ENCODE data around the gene GPAT2.
"Not testable (repeated sequence)": the region's sequence is repeated elsewhere in the genome, so short reads cannot be mapped to it uniquely, and the experiment has no call there.

Gene GPAT2

GRCh38 chr2:96022701-96023447 lies 11.8 kb downstream of the GPAT2 start:
- H2BK12ac ChIP-seq (ENCODE audit: low read length in 2 of 2); H3K9ac ChIP-seq (ENCODE audit: low read length); H3K27ac ChIP-seq (ENCODE audit: low read length, poor library complexity, severe bottlenecking); H4K8ac ChIP-seq (ENCODE audit: low read length); H3K23ac ChIP-seq (ENCODE audit: low read length in 2 of 2); H3K4me3 ChIP-seq (ENCODE audit: insufficient read depth in 1 of 2, low read depth in 1 of 2, low read length in 2 of 2); H3K4me1 ChIP-seq (ENCODE audit: control insufficient read depth, insufficient read depth, low read depth, low read length); H2BK5ac ChIP-seq (ENCODE audit: low read depth, low read length, poor library complexity, severe bottlenecking); H3K4me2 ChIP-seq (ENCODE audit: low read length, poor library complexity, severe bottlenecking); H3K27me3 ChIP-seq (ENCODE audit: control insufficient read depth in 1 of 2, insufficient read depth in 1 of 2, low read length in 2 of 2); H3K79me1 ChIP-seq (replicated peaks; ENCODE audit: low read length, poor library complexity, severe bottlenecking); H2AK5ac ChIP-seq (ENCODE audit: low read length, severe bottlenecking); H3K4ac ChIP-seq (ENCODE audit: low read depth in 1 of 2, low read length in 2 of 2); H3K9me3 ChIP-seq (ENCODE audit: control insufficient read depth, low read length); H3K18ac ChIP-seq (ENCODE audit: low read depth in 1 of 2, low read length in 2 of 2); H3K36me3 ChIP-seq (ENCODE audit: control insufficient read depth in 1 of 2, insufficient read depth in 2 of 2, low read depth in 1 of 2, low read length in 2 of 2); H2AFZ ChIP-seq (ENCODE audit: low read depth, low read length); H3K14ac ChIP-seq (ENCODE audit: low read length in 2 of 2); H2BK120ac ChIP-seq (ENCODE audit: low read depth, low read length): not testable (repeated sequence)
- peak overlapping the region; percentile 48 for H2BK15ac ChIP-seq (ENCODE audit: low read depth, poor library complexity, severe bottlenecking)
- 74% methylated on average over 9 of the region's 19 CpGs for WGBS
- H4K91ac ChIP-seq (ENCODE audit: low read length), result peak overlapping the region; percentile 27
- DNase-seq, result peak; percentile 77

GRCh38 chr2:96022126-96022525 lies 12.6 kb downstream of the GPAT2 start:
- 89% methylated on average over 7 of the region's 7 CpGs for WGBS
- not testable (repeated sequence) for H2BK15ac ChIP-seq (ENCODE audit: low read depth, poor library complexity, severe bottlenecking); H3K9ac ChIP-seq (ENCODE audit: low read length); H3K23ac ChIP-seq (ENCODE audit: low read length in 2 of 2); H3K4me3 ChIP-seq (ENCODE audit: insufficient read depth in 1 of 2, low read depth in 1 of 2, low read length in 2 of 2); H4K8ac ChIP-seq (ENCODE audit: low read length); H3K9me3 ChIP-seq (ENCODE audit: control insufficient read depth, low read length); H3K14ac ChIP-seq (ENCODE audit: low read length in 2 of 2); H3K4me1 ChIP-seq (ENCODE audit: control insufficient read depth, insufficient read depth, low read depth, low read length); DNase-seq; H2AFZ ChIP-seq (ENCODE audit: low read depth, low read length); H3K27ac ChIP-seq (ENCODE audit: low read length, poor library complexity, severe bottlenecking); H3K4me2 ChIP-seq (ENCODE audit: low read length, poor library complexity, severe bottlenecking); H2BK12ac ChIP-seq (ENCODE audit: low read length in 2 of 2); H4K91ac ChIP-seq (ENCODE audit: low read length); H2AK5ac ChIP-seq (ENCODE audit: low read length, severe bottlenecking); H3K4ac ChIP-seq (ENCODE audit: low read depth in 1 of 2, low read length in 2 of 2); H3K79me1 ChIP-seq (replicated peaks; ENCODE audit: low read length, poor library complexity, severe bottlenecking); H3K27me3 ChIP-seq (ENCODE audit: control insufficient read depth in 1 of 2, insufficient read depth in 1 of 2, low read length in 2 of 2); H2BK5ac ChIP-seq (ENCODE audit: low read depth, low read length, poor library complexity, severe bottlenecking); H3K36me3 ChIP-seq (ENCODE audit: control insufficient read depth in 1 of 2, insufficient read depth in 2 of 2, low read depth in 1 of 2, low read length in 2 of 2); H2BK120ac ChIP-seq (ENCODE audit: low read depth, low read length); H3K18ac ChIP-seq (ENCODE audit: low read depth in 1 of 2, low read length in 2 of 2)

- WGBS, result 92% methylated on average over 2 of the region's 4 CpGs
Measured at GRCh38 chr2:96021142-96021541, 13.6 kb downstream of the GPAT2 start.

GRCh38 chr2:96019909-96020590 lies 14.7 kb downstream of the GPAT2 start:
- not testable (repeated sequence) for H2BK120ac ChIP-seq (ENCODE audit: low read depth, low read length); H2AK5ac ChIP-seq (ENCODE audit: low read length, severe bottlenecking); H3K23ac ChIP-seq (ENCODE audit: low read length in 2 of 2); H2BK12ac ChIP-seq (ENCODE audit: low read length in 2 of 2); H3K9me3 ChIP-seq (ENCODE audit: control insufficient read depth, low read length); H3K18ac ChIP-seq (ENCODE audit: low read depth in 1 of 2, low read length in 2 of 2); H3K4me2 ChIP-seq (ENCODE audit: low read length, poor library complexity, severe bottlenecking); H3K4ac ChIP-seq (ENCODE audit: low read depth in 1 of 2, low read length in 2 of 2); H3K27ac ChIP-seq (ENCODE audit: low read length, poor library complexity, severe bottlenecking); H3K36me3 ChIP-seq (ENCODE audit: control insufficient read depth in 1 of 2, insufficient read depth in 2 of 2, low read depth in 1 of 2, low read length in 2 of 2); H3K14ac ChIP-seq (ENCODE audit: low read length in 2 of 2); H3K4me3 ChIP-seq (ENCODE audit: insufficient read depth in 1 of 2, low read depth in 1 of 2, low read length in 2 of 2); H3K4me1 ChIP-seq (ENCODE audit: control insufficient read depth, insufficient read depth, low read depth, low read length); DNase-seq; H3K9ac ChIP-seq (ENCODE audit: low read length); H2BK15ac ChIP-seq (ENCODE audit: low read depth, poor library complexity, severe bottlenecking); H3K79me1 ChIP-seq (replicated peaks; ENCODE audit: low read length, poor library complexity, severe bottlenecking); H4K91ac ChIP-seq (ENCODE audit: low read length); H2BK5ac ChIP-seq (ENCODE audit: low read depth, low read length, poor library complexity, severe bottlenecking); H2AFZ ChIP-seq (ENCODE audit: low read depth, low read length); H4K8ac ChIP-seq (ENCODE audit: low read length); H3K27me3 ChIP-seq (ENCODE audit: control insufficient read depth in 1 of 2, insufficient read depth in 1 of 2, low read length in 2 of 2)
- WGBS, result 89% methylated on average over 1 of the region's 9 CpGs

More at GRCh38 chr2:96021142-96021541, 13.6 kb downstream of the GPAT2 start:
- H3K14ac ChIP-seq (ENCODE audit: low read length in 2 of 2); DNase-seq; H2BK5ac ChIP-seq (ENCODE audit: low read depth, low read length, poor library complexity, severe bottlenecking); H4K91ac ChIP-seq (ENCODE audit: low read length); H3K18ac ChIP-seq (ENCODE audit: low read depth in 1 of 2, low read length in 2 of 2); H3K9ac ChIP-seq (ENCODE audit: low read length); H4K8ac ChIP-seq (ENCODE audit: low read length); H3K4me3 ChIP-seq (ENCODE audit: insufficient read depth in 1 of 2, low read depth in 1 of 2, low read length in 2 of 2); H2AFZ ChIP-seq (ENCODE audit: low read depth, low read length); H3K4ac ChIP-seq (ENCODE audit: low read depth in 1 of 2, low read length in 2 of 2); H2BK12ac ChIP-seq (ENCODE audit: low read length in 2 of 2); H3K27ac ChIP-seq (ENCODE audit: low read length, poor library complexity, severe bottlenecking); H3K23ac ChIP-seq (ENCODE audit: low read length in 2 of 2); H3K4me2 ChIP-seq (ENCODE audit: low read length, poor library complexity, severe bottlenecking); H3K79me1 ChIP-seq (replicated peaks; ENCODE audit: low read length, poor library complexity, severe bottlenecking); H3K9me3 ChIP-seq (ENCODE audit: control insufficient read depth, low read length); H3K36me3 ChIP-seq (ENCODE audit: control insufficient read depth in 1 of 2, insufficient read depth in 2 of 2, low read depth in 1 of 2, low read length in 2 of 2); H2AK5ac ChIP-seq (ENCODE audit: low read length, severe bottlenecking); H2BK120ac ChIP-seq (ENCODE audit: low read depth, low read length); H2BK15ac ChIP-seq (ENCODE audit: low read depth, poor library complexity, severe bottlenecking); H3K27me3 ChIP-seq (ENCODE audit: control insufficient read depth in 1 of 2, insufficient read depth in 1 of 2, low read length in 2 of 2); H3K4me1 ChIP-seq (ENCODE audit: control insufficient read depth, insufficient read depth, low read depth, low read length): not testable (repeated sequence)
